GM18499 (cell line): ENCODE results near the gene TENT4B.

ENCODE experiments used
- ATAC-seq: cut with Tn5 transposase; IDR thresholded peaks from one replicate; pipeline ENCODE4 v1.9.1; 2021; ENCODE audit warnings: moderate number of reproducible peaks; ENCODE audit not compliant: insufficient read depth, unreplicated experiment

Gene TENT4B

GRCh38 chr16:50267151-50267631, 114.1 kb downstream of the TENT4B start:
- no peak for ATAC-seq

GRCh38 chr16:50267651-50268050, 114.5 kb downstream of the TENT4B start:
- ATAC-seq, result no peak

- ATAC-seq, result no peak
Measured at GRCh38 chr16:50268352-50268751, 115.2 kb downstream of the TENT4B start.

GRCh38 chr16:50269061-50269705, 116.1 kb downstream of the TENT4B start:
- no peak for ATAC-seq

- no peak for ATAC-seq
Measured at GRCh38 chr16:50269769-50270509, 116.8 kb downstream of the TENT4B start.

GRCh38 chr16:50270510-50271147, 117.5 kb downstream of the TENT4B start:
- no peak for ATAC-seq

GRCh38 chr16:50271148-50272041, 118.3 kb downstream of the TENT4B start:
- ATAC-seq, result no peak

- no peak for ATAC-seq
Measured at GRCh38 chr16:50272111-50272571, 119.0 kb downstream of the TENT4B start.

GRCh38 chr16:50272687-50273381, 119.7 kb downstream of the TENT4B start:
- ATAC-seq, result no peak

- ATAC-seq, result no peak
Measured at GRCh38 chr16:50273382-50273690, 120.2 kb downstream of the TENT4B start.

- ATAC-seq, result peak; percentile 46
Measured at GRCh38 chr16:50273888-50274325, 120.8 kb downstream of the TENT4B start.

GRCh38 chr16:50274326-50275097, 121.4 kb downstream of the TENT4B start:
- ATAC-seq, result peak; percentile 8

- ATAC-seq, result no peak
Measured at GRCh38 chr16:50275098-50275415, 122.0 kb downstream of the TENT4B start.

GRCh38 chr16:50275428-50276325, 122.6 kb downstream of the TENT4B start:
- ATAC-seq, result no peak

GRCh38 chr16:50276326-50276640, 123.2 kb downstream of the TENT4B start:
- no peak for ATAC-seq

- no peak for ATAC-seq
Measured at GRCh38 chr16:50276801-50277555, 123.9 kb downstream of the TENT4B start.

- ATAC-seq, result no peak
Measured at GRCh38 chr16:50278251-50278650, 125.1 kb downstream of the TENT4B start.

- no peak for ATAC-seq
Measured at GRCh38 chr16:50279504-50279865, 126.4 kb downstream of the TENT4B start.
